Keratinocyte (primary cell): ENCODE data around the gene RASAL2.
"Not testable (repeated sequence)": the region's sequence is repeated elsewhere in the genome, so short reads cannot be mapped to it uniquely, and the experiment has no call there.

ENCODE experiments used
- EZH2 ChIP-seq: IDR thresholded peaks from one replicate; pipeline ENCODE4 v1.6.1; 2012; ENCODE audit warnings: inconsistent platforms, mild to moderate bottlenecking, low read length, moderate library complexity
- TF ChIP-seq, protein P1 (sequence below), 3 experiments: IDR thresholded peaks in 1 of 3; conservative IDR thresholded peaks in 1 of 3; optimal IDR thresholded peaks in 1 of 3; 2 replicates in 2 of 3; 3 replicates in 1 of 3; pipeline versions ENCODE3 to v1.5.1; 2011; ENCODE audit warnings: low read length in 3 of 3, mild to moderate bottlenecking in 3 of 3, moderate library complexity in 2 of 3, control low read depth in 1 of 3, inconsistent platforms in 1 of 3; ENCODE audit not compliant: insufficient read depth in 2 of 3; ENCODE audit errors: extremely low read depth in 1 of 3

GRCh38 chr1:178208269-178208856 is 114.5 kb downstream of the RASAL2 start:
- TF ChIP-seq, protein P1, sequence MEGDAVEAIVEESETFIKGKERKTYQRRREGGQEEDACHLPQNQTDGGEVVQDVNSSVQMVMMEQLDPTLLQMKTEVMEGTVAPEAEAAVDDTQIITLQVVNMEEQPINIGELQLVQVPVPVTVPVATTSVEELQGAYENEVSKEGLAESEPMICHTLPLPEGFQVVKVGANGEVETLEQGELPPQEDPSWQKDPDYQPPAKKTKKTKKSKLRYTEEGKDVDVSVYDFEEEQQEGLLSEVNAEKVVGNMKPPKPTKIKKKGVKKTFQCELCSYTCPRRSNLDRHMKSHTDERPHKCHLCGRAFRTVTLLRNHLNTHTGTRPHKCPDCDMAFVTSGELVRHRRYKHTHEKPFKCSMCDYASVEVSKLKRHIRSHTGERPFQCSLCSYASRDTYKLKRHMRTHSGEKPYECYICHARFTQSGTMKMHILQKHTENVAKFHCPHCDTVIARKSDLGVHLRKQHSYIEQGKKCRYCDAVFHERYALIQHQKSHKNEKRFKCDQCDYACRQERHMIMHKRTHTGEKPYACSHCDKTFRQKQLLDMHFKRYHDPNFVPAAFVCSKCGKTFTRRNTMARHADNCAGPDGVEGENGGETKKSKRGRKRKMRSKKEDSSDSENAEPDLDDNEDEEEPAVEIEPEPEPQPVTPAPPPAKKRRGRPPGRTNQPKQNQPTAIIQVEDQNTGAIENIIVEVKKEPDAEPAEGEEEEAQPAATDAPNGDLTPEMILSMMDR (optimal IDR thresholded peaks at IDR 0.05 in 1 of 3, IDR thresholded peaks at IDR 0.05 in 1 of 3, conservative IDR thresholded peaks at IDR 0.05 in 1 of 3; ENCODE audit: extremely low read depth in 1 of 3, insufficient read depth in 2 of 3, low read length in 3 of 3) = not testable (repeated sequence)
- not testable (repeated sequence) for TF ChIP-seq EZH2
